ENCODE measurements around the gene DNM1.
"Not testable (repeated sequence)": the region's sequence is repeated elsewhere in the genome, so short reads cannot be mapped to it uniquely, and the experiment has no call there.

Gene DNM1

DNA sequence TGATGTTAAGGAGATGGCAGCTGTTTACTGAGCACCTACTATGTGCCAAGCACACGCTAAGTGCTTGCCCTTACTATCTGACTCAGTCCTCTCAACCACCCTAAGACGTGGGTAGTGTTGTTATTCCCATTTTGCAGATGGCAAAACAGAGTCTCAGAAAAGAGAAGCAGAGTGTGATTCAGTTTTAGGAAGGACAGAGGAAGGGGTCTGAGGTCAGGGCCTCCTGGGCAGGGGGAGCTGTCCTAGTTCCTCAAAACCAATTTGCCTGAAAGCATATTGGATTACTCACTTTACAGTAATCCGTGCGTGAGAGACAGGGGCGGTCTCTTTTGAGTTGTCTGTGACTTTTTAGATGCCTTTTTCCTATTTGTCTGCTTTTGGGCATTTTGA lies 23.2 kb downstream of the DNM1 start:
- DNase-seq = no peak

DNA sequence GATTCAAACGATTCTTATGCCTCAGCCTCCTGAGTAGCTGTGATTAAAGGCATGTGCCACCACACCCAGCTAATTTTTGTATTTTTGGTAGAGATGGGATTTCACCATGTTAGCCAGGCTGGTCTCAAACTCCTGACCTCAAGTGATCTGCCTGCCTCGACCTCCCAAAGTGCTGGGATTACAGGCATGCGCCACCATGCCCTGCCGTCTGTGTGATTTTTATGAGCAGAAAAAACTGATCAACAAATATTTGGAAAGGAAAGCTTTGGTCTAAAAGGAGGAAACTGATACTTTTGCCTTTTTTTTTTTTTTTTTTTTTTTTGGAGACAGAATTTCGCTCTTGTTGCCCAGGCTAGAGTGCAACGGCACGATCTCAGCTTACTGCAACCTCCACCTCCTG lies 27.7 kb downstream of the DNM1 start:
- not testable (repeated sequence) for DNase-seq

DNA sequence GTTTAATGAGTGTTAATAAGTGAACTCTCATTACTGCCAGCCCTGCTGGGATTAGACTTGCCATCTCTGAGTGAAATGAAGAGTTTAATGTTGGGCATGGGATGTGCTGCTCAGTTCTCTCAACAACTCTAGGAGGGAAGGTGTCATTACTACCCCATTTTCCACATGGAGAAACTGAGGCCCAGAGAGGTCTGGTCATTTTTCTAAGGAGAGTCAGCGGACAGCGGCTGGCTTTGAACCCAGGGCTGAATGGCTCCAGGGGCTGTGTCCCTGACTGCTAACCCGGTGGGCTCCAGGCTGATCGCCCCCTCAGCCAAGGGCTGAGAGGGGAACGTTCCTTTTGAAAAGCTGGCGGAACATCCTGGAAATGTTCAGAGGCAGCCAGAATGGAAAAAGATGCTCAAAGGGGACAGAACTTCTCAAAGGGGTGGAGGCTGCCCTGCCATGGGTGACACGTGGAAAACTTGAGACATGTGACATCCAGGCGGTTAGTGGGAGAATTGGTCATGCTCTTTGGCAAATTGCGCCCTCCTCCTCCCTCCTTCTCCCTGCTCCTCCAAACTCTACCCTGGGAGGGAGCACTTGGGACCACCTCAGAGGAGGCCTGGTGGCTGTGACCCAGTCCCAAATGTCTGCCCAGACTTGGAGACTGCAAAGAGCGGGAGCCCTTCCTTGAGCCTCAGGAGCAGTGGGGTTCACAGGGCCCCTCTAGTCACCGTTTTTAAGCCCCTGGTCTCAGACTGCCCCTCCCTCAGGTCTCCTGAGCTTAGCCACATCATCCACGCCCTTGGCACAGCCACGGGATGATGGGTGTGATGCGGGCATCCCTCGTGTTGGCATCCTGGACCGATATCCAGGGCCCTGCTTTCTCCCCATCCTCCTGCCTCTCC lies 28.7 kb downstream of the DNM1 start:
- DNase-seq = no peak

DNA sequence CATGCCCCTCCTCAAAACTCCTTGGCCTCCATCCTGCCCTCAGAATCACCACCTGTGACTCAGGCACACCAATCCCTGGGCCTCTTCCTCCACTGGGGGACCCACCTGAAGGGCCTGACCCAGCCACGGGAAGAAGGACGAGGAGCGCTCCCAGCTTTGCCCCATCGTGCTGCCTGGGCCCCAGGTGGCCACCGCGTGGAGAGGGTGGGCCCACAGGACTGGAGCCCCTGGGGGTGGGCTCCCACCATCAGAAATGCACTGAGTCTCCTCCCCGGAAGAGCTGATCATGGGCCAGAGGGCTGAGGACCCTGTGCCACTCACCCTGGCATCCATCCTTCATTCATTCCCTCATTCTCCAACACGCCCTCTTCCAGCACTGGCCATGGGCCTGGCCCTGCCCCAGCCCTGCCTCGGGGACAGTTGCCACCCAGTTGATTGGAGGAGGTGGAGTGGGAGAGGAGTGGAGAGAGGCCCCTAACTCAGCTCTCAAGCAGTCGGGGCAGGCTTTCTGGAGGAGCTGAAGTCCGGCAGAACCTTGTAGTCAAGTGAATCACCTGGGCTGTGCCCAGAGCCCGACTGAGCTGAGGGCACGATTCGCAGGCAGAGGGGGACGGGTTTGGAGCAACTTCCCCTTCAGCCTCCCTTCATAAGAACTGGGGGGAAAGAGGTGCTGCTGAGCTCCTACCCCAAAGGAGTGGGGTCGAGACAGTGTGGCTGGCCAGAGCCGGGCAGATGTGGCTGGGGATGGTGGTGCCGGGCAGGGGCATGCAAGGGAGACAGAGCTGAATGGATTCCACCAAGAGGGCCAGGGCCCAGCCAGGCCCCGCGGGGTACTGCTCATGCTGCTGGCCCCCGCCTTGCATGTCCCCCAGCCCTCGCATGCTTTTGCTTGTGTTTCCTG lies 29.6 kb downstream of the DNM1 start:
- no peak for DNase-seq

DNA sequence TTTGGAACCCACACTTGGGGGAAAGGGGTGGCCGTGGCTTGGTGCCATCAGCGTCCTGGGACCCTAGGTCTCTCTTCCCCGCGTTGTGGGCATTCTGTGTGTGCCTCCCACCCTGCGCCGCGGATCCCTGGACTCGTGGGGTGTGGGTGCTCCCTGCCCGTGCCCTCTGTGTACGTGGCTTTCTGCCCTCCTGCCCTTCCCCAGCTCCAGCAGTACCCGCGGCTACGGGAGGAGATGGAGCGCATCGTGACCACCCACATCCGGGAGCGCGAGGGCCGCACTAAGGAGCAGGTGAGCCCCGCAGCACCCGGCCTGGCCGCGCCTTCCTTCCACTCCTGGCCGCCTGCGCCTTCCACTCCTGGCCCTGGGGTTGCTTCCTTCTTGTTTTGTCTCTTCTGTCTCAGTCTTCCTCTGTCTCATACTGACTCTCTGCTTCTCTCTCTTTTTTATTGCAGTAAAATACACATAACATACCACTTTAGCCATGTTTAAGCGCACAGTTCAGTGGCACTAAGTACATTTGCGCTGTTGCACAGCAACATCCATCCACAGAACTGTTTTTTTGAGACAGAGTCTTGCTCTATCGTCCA lies 30.7 kb downstream of the DNM1 start:
- DNase-seq = no peak

DNA sequence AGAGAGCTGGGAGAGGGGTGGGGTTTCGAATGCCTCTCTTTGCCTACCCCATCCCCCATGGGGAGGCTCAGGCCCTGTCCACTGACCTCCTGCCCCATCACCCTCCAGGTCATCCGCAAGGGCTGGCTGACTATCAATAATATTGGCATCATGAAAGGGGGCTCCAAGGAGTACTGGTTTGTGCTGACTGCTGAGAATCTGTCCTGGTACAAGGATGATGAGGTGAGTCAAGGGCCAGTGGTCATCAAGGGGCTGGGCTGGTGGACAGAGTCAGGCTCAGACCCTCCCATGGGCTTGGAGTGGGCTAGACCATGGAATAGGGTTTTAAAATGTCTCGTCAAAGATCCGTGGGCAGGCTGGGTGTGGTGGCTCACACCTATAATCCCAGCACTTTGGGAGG lies 38.9 kb downstream of the DNM1 start:
- DNase-seq = no peak

DNA sequence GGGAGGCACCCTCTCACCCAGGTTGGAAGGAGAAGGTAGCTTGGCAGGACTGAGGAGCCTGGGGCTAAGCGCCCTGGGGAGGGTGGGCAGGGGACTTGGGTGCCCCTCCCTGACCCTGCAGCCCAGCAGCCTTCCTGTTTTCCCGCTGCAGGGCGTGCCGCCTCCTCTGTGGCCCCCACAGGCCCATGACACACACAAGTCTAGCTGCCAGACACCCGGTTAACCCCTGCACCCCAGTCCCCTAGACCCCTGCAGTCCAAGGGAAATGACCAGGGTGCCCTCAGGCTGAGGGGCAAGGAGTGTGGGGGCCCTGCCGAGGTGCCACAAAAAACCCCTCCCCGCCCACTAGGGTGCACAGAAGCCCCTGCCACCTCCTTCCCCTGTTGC lies 39.6 kb downstream of the DNM1 start:
- no peak for DNase-seq

DNA sequence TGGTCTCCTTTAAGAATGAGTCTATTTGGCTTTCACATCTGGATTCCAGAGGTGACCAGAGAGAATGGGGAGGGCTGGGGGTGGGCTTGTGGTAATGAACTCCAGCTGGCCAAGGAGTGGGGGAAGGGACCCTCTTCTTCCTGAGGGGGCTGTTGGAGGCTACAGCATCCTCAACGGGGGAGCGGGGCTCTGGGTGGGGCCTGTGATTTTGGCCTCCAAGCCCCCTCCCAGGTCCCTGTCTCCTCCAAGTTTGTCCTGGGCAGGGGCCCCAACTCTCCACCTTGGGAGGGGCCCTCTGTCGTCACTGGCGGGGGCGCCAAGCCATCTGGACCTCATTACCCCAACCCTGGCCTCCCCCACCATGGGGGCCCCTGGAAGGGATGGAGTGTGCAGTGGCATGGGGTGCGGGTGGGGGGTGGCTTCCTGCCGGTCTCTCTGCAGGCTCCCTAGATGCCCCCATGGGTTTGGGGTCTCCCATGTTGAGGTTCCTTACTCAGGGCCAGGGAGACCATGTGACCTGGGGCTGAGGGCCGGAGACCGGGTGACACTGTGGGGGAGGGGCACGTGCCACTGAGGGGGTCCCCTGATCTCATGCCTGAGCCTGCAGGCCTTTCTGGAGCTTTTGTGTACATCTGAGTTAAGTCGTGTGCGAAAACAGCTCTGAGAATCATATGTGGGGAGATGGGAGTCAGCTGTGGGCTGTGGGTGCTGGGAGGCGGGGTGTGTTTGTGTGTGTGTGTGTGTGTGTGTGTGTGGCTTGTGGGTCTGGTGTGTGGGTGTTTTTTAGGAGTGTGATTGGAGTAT lies 40.2 kb downstream of the DNM1 start:
- no peak for DNase-seq

DNA sequence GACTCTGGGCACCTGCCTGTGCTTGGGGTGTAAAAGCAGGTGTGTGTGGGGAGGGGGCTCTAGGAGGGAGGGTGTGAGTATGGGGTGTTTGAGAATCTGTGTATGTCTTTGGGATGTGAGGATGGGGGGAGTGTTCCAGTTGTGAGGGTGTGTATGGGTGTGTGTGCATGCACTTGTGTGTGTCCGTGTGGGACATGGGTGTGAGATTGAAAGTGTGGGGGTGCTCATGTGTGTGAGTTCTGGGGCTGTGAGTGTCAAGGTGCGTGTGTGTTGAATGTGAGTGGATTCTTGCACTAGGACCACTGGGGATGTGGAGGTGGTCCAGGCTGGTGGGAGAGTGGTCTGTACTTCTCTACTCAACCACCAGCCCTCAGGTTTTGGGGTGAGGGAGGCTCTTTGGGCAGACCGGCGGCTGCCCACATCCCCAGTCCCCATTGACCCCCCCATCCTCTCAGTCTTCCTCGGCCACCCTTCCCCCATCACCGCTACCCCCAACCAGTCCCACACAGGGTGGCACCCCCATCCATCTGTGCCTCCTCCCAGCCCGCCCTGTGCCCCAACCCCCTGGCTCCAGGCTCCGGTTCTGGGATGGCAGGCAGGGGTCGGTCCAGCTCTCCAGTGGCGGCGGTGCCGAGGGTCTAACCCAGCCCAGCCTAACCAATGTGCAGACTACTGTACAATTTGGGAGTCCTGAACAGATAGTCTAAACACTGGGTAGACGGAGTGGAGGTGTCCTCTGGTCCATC lies 41.1 kb downstream of the DNM1 start:
- no peak for DNase-seq

DNA sequence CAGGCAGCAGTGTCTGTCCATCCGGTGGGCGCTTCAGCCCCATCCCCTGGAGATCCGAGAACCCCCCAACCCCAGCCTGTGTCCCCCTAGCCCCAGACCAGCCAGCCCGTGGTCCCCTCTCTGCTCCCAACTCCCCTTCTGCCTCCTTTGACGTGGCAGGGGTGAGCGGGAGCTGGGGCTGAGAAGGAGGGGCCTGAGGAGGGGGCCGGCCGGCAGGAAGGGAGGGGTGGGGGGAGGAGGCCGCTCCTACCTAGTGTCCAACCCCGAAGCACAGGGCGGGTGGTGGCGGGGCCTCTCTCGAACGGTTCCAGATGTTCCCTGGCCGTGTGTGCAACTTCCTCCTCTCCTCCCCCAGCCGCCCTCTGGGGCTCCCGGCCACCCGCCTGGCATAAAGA lies 41.7 kb downstream of the DNM1 start:
- DNase-seq = no peak

DNA sequence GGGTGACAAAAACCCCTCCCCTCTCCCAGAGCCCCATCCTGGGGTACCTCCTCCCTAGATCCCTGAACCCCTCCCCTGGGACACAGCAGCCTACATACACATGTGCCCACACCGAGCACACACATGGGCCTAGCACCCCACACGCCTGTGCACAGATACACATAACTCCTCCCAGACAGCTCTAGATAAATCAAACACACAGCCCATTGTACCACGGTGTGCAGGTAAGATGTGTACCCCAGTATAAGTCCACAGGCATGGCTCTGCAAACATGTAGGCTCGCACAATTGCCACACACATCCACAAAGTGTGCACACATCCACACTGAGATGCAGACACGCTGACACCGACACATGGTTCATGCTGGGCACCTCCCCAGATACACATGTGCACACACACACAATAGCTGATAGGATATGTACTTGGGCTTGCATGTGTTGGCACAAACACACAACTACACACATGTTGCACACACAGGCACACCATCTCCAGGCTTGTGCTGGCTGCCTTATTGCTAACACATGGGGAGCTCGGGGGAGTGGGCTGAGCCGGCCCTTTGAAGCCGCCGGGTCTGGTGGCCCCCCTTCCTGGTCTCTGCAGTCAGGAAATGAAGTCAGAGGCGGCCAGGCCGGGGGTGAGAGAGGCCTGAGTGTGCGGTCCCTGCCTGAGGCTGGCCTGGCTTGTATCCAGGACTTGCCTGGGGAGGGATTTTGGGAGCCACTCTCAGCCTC lies 42.4 kb downstream of the DNM1 start:
- DNase-seq = peak; percentile 54

DNA sequence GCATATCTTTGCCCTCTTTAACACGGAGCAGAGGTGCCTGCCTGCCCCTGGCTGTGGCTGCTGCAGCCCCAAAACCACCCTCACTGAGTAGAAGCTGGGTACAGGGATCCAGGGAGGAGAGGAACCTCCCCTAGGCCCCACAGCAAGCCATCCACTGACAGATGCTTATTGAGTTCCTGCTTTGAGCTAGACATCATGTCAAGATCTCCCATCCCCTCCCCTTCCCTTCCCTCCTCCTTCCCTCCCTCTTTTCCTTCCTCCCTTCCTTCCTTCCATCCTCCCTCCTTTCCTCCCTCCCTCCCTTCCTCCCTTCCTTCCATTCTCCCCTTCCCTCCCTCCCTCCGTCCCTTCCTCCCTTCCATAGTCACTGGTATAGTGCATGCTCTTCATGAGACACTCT lies 43.3 kb downstream of the DNM1 start:
- no peak for DNase-seq

DNA sequence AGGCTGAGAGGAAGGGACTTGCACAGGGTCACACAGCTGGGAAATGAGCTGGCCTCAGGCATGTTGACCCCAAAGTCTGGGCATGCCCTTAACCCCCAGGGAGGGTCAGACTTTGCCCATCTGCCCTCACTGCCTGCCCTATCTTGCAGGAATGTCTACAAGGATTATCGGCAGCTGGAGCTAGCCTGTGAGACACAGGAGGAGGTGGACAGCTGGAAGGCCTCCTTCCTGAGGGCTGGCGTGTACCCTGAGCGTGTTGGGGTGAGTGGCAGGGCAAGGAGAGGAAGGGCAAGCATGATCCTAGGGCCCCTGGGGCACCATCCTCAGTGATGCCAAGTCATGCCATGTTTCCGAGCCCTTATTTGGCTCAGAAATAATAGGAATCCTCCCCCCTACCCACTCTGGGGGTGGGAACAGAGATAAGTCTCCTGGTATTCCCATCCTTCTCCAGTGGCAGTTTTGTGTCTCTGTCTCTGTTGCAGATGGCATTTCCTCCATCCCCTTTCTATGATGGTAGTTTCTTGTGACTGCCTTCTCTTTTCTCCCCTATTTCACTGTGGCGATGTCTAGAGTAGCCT lies 44.1 kb downstream of the DNM1 start:
- DNase-seq = no peak

DNA sequence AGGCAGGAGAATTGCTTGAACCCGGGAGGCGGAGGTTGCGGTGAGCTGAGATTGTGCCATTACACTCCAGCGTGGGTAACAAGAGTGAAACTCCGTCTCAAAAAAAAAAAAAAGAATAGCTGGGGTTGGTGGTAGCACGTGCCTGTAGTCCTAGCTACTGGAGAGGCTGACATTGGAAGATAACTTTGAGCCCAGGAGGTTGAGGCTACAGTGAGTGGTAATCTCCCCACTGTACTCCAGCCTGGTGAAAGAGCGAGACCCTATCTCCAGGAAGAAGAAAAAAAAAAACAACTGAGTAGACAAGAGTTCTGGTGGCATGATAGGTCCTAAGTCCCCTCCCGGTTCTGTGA lies 46.4 kb downstream of the DNM1 start:
- DNase-seq = no peak

DNA sequence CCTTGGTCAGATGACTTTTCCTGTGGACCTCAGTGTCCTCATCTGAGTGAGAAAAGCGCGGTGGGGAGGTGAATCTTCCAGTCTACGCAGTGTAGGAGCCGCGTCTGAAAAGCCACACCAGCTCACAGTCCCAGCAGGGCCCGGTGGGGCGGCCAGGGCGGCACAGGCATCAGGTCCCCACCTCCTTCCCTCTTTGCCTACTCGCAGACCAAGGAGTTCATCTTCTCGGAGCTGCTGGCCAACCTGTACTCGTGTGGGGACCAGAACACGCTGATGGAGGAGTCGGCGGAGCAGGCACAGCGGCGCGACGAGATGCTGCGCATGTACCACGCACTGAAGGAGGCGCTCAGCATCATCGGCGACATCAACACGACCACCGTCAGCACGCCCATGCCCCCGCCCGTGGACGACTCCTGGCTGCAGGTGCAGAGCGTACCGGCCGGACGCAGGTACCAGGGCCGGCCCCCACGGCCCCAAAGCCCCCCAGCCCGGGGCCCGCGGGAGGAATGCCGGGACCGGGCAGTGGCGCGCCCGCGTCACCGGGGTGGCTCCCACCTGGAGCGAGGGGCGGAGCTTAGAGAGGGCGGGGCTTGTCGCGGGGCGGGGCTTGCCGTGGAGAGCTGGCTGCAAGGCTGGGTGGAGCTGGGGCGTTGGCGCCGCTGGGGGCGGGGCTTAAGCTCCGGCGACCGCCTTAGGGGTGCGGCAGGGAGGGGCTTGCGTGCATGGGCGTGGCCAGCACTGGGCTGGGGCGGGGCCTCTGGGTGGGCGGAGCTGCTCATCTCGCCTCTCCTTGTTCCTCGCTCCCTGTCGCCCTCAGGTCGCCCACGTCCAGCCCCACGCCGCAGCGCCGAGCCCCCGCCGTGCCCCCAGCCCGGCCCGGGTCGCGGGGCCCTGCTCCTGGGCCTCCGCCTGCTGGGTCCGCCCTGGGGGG lies 47.0 kb downstream of the DNM1 start:
- peak; percentile 33 for DNase-seq

DNA sequence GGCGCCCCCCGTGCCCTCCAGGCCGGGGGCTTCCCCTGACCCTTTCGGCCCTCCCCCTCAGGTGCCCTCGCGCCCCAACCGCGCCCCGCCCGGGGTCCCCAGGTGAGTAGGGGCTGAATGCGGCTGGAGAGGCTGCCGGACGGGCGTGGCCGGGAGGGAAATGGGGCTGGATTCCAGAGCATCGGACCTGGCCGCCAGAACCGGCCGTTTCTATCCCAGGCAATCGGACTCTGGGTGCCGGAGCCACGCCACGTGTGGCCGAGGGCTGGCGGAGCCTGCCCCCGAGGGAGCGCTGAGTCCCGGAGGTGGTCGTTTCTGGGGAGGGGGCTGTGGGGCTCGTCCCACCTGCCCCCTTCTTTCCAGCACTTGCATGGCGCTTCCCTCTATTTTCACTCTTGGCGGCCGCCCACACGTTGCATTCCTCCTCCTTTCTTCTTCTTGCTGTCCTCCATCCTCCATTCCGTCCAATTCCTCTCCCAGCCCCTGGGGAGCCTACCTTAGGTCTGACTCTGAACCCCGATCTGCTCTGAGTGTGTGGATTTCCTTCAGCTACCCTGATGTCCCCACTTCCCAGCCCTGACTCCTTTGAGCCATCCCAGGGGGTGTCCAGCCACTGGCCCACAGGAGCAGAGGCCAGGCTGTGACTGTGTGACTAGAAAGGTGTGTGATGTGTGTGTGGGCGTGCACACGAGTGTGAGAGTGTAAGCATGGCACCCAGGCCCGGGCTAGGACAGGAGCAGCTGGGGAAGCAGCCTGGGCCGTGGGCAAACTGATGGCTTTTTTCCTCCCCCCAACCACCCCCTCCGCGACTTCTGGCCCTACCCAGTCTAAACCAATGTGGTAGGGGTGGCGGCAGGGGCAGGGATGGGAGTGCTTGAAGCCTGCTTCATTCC lies 47.9 kb downstream of the DNM1 start:
- DNase-seq = no peak

DNA sequence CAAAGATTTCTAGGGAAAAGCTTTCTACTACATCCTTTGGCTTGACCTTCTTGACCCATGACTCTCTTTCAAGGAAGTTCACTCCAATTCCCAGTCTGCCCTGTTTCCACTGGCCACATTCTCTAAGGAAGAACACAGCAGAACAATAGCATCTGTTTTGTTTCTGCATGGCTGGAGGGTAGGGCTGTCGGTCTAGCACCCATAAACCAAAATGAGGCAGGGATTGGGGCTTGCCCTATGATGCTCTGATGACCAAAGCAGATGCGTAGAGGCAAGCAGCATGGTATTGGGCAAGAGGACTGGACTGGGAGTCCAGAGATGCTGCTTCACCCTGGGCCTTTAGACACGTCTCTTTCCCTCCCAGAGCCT lies 48.5 kb downstream of the DNM1 start:
- no peak for DNase-seq

DNA sequence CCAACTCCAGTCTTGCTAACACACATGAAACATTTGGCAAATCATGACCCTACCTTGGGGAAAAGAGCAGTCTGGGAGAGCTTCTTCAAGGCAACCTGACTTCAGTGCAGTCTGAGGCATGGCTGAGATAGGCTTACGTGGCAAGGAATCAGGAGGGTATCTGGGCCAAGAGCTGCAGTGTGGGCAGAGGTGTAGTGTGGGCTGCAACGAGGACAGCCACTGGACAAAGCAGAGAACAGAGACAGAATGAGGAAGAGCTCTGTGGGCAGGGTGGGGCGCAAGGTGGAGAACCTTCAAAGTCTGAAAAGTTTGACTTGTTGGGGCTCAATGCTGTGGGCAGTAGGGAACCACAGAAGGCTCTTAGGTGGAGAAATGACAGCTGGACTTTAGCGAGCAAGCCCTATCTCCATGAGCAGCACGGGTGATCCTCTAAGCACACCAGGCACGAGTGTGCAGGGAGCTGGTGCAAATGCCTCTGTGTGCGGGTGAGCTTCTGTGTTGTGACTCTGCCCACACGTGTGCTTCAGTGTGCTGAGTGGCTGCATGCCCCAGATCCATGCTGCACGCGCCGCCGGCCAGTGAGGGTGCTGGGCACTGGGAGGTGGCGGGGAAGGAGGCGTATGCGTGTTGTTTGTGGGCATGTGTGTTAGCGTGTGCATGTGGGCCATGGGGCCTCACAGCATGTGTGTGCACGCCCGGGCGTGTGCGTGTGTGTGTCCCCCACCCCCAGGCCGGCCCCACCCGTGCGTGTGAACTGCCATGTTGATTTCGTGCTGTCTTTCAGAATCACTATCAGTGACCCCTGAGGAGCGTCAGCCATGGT lies 49.3 kb downstream of the DNM1 start:
- no peak for DNase-seq
